Suppressor macrophage treated with lipopolysaccharide for 1 hour (primary cell): Measurements from ENCODE around the gene FAS.
A peak's percentile ranks its signal among the peaks of the same experiment; 100 is the strongest.

Experiments used
- DNase-seq, 3 donors: peaks; one replicate each; pipeline ENCODE4 v3.0.0-alpha.2; 2020 to 2022

FAS gene

DNA sequence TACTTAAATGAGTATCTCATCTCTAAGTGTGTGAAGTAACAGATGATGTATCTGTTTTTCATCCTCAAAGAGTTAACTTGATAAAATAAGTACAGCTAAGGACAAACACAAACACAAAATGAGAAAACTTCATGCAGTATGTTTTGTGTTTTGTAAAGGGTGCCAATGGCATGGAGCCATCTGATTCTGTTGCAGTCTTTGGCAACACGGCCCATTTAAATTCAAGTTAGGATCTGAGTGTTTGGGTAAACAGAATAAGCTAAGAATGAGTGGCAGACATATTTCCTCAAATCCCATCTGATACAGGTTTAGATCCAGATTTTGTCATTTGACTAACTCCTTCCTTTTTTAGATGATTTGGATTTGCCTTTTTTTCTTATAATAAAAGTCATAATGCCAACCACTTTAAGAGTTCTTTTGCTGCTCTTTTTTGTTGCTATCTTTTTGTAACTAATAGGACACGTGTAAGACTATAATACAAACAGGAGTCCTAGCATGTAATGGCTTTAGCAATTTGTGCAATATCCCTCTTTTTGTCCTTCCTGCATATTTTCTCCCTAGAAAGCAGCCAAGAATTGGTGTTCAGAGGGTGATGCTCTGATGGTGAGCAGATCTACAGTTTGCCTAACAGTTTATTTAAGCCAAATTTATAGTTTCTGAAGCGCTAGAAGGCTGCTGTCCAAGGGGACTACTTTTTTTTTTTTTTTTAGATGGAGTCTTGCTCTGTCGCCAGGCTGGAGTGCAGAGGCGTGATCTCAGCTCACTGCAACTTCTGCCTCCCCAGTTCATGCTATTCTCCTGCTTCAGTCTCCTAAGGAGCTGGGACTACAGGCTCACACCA is 19.2 kb upstream of the FAS start:
- DNase-seq: no peak

DNA sequence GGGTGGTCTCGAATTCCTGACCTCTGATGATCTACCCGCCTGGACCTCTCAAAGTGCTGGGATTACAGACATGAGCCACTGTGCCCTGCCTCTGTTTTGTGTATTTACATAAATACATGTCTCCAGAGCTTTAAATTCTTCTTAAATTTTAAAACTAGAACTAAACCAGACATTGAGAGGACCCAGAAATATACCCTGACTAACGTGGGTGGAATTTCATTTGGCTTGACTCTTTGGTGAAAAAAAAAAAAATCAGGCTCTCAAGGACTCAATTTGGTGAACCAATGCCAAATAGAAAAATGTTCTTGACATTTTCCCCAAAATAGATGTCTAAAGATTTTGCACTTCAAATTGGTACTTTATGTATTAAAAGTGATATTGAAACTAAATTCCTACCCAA is 16.6 kb upstream of the FAS start:
- DNase-seq: no peak

DNA sequence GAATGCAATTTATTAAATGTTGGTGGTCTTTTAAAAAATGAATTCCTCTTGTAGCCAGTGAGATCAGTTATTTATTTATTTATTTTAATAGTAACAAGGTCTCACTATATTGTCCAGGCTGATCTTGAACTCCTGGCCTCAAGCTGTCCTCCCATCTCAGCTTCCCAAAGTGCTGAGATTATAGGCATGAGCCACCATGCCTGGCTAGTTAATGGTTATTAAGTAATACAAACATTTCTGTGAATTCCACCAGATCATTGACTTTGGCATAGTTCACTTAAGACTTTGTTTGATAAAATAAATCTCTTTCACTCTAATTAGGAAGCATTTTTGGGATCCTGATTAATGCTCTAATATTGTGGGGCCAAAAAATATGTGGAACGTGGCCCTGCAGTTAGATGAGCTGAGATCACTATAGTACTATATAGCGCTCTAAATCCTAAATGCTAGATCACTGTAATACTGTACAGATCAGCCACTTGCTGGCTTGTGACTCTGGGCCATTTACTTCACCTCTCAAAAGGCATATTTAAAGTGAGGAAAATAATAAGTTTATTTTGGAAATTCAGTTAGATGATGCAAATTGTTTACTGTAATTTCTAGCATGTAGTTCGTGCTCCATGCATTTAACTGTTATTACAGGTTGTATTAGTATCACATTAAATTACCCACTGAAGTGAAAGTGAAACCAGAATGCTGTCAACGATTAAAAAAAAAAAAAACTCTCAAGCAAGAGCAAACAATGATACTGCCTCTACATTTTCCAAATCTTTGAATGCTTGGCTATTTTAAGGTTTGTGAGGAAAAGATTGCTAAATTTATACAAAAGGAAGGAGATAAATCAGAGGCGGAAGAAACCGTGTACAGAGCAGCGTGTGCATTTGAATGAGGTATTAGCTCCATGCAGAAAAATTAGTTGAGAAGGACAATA is 15.9 kb upstream of the FAS start:
- DNase-seq: peak in 2 of 3 donors; percentile 36 to 48

DNA sequence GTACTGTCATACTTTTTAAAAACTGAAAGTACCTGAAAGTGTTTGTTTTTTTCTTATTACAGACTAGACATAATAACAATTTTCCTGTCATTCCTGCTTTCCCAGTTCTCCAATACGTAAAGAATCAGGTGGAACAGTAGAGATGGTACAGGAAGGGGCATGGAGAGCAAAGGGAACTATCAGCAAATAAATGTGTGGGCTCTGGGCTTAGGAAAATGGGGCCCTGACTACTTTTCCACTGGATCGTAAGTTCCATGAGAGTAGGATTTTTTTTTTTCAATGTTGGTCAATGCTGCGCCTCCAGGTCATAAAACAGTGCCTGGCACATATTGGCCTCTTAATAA is 15.2 kb upstream of the FAS start:
- DNase-seq: no peak

DNA sequence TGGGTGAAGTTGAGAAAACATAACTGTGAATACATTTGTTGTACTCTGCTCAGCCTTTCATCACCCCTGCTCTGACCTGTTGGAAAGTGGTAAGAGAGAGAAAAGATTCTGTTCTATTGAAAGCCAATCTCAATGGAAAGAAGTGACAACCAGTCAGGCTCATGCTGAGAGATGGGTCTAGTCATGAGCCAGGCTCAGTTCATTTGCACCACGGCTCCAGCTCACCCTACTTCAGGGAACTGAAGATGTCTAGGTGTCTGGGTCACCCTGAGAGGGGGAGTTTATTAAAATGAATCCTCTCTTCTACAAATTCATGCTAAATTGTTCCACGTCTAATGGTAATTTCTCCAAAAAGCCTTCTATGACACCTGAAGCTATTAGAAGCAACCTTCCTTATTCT is 12.1 kb upstream of the FAS start:
- no peak for DNase-seq

DNA sequence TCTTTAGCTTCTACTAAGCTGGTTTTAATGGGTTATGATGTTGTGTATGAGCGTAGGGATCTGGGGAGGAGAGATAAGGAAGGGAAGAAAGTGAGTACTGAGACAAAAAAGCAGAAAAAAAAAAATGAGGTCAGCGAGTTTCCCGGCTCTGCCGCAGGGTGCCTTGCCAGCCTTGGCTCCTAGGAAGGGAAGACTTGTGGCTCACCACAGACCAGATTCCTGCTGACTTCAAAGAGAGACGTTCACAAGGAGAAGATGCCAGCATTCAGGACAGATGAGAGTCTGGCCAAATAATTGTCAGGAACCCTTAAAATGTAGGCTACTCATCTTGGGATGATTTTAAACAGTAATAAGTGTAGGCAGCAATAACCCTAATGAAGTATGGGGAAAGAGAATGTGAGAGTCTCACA is 11.4 kb upstream of the FAS start:
- DNase-seq: peak; percentile 47 to 51 (median 48)

DNA sequence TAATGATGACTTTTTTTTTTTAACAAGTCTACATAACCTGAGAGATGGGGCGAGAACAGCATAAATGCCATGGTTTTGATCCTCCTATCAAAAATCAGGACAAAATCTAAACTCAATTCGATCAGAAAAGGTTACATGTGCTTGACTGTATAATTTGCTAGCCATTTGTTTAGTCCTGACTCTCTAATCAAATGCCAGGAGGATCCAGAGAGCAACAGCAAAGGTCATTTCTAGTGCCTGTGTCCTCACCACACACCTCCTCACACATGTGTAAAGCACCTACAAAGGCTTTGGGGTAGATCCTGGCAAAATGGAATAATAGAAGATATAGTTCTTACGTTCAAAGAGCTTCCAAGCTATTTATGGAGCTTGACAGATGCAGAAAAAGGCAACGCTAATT is 11.0 kb upstream of the FAS start:
- DNase-seq: no peak

DNA sequence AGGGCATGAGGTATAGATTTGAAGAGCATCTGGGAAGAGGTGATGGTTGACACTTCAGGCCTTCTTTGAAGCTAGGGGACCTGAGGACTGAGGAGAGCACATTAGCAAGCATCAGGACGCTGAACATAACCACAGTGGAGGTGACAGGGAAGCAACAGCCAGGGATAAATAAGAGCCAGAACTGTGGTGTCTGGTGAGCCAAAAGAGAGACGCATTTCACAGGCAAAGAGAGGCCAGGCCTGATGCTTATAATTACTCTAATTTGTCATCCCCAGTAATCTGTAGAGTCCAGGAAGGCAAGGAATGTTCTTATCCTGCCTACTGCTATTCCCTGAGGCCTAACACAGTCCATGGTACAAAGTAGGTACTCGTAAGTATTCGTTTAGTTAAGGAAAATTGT is 10.4 kb upstream of the FAS start:
- DNase-seq: no peak

DNA sequence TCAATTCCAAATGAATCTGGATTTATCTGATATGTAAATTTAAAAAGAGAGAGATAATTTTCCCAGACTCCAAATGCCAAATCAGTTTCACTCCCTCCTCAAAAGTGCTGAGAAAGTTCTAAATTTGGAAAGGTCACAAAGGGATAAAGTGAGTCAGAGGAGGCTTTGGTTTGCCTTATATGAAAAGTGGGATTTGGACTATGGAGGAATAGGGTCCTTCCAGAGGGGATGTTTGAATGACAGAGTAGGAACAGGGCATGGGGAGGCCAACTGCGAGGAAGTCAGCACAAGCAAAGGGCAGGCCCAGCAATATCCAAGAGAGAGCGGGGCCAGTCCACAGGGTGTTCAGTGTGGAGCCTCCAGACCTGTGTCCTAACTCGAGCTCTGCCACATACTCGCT is 9.8 kb upstream of the FAS start:
- no peak for DNase-seq

DNA sequence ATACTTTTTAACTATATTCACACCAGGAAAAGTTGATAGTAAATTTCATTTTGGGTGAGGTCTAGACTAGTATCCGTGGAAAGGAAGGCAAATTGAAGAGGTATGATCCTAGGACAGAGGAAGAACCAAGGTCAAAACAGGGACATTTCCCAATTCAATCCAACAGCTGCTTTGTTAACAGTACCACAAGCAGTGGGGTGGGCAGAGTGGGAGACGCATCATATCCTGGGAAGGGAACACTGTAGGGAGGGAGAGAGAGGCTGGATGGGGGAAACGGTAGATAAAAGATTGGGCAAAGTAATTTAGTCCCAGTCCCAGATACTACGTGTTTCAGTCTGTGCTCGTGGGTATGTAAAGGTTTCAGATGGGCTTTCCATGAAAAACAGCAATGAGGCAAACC is 9.2 kb upstream of the FAS start:
- DNase-seq: no peak

DNA sequence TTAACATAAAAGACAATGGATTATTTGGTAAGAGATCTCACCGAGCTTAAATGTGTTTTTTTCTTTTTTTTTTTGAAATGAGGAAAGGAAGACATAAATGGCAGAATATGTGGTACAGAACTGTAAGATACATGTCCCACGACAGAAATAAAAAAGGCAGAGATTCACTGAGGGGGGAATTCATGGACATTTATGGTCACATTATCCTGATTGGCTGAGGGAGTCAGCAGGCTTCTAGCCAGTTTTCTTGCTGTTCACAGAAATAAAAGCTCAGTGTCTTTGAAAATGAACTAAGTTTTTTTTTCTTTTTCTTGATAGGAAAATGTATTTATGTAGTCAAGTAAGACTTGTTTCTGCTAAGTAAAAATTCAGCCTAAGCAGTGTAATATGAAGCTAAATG is 8.2 kb upstream of the FAS start:
- no peak for DNase-seq

DNA sequence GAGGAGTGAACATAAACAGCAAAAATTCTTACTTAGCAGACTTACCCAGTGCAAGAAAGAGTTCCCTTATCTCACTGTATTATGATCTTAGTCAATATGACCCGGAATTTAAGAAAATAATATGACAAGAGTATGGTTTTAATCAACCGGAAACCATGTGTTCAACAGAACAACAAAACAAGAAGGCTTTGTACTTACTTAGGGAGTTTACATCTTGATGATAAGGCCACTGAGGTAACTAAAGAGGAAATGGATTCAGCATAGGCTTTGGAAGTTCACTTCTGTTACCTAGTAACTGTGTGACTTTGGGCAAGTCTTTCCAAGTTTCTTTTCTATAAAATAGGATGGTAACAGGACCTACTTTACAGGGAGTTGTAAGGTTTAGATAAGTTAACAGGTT is 7.4 kb upstream of the FAS start:
- no peak for DNase-seq

DNA sequence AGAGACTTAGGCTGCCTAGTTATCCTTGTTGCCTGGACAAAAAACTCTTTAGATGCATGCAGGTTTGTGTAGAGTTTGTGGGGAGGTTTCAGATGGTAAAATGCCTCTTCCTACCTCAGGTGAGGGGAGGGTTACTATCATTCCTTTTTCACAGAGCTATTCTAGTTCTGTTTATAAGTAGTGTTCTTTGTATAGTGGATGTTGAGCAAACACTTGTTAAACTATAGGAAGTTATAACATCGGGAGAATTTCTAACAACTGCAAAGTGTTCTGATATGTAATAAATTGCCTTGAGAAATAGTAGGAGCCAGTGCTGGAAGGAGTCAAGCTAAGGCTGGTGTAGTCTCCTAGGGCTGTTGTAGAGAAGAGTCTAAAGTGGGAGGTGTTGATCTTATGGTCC is 6.7 kb upstream of the FAS start:
- DNase-seq: no peak

DNA sequence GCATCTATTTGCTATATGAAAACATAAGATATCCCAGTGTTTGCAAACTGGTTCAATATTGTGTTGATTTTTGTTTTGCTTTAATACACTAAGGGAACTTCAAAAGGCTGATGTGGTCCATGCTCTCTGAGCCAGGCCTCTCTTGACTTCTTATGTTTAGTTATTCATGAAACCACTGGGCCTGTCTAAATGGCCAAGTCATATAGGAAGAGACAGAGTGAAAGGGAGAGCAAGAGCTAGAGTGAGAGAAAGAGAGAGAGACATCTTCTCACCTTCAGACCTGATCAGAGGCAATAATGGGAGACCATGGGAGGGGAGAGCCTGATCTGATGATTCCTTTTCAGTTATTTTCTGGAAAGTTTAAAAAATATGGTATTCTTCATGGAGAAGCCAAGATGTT is 6.1 kb upstream of the FAS start:
- no peak for DNase-seq

DNA sequence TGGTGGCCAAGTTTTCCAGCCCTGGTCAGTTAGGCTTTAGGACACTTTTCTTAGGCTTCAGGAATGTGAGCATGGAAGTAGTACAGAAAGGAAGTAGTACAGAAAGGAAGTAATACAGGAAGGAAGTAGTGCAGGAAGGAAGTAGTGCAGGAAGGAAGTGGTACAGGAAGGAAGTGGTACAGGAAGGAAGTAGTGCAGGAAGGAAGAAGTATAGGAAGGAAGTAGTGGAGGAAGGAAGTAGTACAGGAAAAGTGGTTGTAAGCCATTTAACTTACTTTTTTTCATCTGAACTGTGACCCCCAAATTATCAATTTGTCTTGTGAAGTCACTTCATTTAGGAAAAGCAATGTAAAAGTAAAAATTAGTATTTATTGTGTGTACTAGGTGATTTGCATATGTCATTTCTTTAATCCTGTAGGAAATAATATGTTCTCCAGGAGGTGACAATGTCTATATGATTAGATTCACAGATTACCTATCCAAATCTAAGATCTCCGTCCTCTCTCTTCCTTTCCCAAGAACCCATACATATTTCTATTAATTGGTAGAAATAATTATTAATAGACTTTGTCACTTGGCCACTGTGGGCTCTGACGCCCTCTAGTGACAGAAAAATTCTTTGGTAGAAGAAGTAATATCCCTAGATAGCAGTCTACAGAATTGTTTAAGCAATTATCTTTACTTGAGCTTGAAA is 3.9 kb upstream of the FAS start:
- DNase-seq: peak; percentile 80 to 85 (median 83)

DNA sequence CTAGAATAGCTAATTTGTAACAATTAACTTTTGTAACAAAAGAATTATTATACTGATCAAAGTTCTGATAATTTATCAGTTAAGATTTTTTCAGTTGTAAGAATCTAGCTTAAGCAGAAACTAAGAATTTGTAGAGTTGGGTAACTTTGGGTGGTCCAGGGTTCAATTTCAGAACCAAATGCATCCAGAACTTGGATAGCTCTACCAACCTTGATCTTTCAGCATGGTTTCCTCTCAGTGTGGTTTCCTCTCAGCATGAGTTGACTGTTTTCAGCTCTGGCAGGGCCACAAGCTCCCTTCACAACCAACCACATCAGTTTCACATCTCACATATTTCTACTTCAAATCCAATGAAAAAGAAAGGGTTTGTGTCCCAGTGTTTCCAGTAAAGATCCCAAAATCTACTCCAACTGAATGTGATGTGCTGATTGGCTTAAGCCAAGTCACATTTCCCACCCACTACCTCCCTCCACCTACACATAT is 3.3 kb upstream of the FAS start:
- DNase-seq: no peak

DNA sequence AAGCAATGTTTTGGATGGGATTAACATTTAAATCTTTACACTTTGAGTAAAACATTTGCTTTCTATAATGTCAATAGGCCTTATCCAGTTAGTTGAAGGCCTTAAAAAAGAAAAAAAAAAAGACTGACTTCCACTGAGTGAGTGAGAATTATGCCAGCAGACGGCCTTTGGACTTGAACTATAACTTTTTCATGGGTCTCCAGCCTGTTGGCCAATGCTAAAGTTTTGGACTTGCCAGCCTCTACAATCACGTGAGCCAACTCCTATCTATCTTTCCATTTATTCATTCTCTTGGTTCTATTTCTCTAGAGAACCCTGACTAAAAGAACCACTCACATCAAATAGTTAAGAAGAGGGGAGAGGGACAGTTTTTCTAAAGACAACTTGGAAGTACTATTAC is 2.8 kb upstream of the FAS start:
- DNase-seq: no peak

DNA sequence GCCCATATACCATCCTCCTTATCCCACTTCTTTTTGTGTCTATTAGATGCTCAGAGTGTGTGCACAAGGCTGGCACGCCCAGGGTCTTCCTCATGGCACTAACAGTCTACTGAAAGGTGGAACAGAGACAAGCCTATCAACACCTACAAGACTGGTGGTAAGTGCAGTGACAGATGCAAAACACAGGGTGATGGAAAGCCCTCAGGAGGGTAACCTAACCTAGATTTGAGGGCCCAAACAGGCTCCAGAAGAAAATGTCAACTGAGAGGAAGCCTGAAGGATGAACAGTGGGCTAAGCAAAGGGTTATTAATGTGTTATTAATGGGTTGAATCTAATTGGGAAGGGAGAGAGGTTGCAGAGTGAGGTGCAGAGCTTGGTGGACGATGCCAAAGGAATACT is 1.2 kb upstream of the FAS start:
- no peak for DNase-seq

DNA sequence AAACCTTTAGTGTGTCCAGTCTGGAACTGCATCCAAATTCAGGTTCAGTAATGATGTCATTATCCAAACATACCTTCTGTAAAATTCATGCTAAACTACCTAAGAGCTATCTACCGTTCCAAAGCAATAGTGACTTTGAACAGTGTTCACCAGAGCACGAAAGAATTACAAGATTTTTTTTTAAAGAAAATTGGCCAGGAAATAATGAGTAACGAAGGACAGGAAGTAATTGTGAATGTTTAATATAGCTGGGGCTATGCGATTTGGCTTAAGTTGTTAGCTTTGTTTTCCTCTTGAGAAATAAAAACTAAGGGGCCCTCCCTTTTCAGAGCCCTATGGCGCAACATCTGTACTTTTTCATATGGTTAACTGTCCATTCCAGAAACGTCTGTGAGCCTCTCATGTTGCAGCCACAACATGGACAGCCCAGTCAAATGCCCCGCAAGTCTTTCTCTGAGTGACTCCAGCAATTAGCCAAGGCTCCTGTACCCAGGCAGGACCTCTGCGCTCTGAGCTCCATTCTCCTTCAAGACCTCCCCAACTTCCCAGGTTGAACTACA is 694 bp upstream of the FAS start:
- DNase-seq: peak; percentile 72 to 90 (median 81)

DNA sequence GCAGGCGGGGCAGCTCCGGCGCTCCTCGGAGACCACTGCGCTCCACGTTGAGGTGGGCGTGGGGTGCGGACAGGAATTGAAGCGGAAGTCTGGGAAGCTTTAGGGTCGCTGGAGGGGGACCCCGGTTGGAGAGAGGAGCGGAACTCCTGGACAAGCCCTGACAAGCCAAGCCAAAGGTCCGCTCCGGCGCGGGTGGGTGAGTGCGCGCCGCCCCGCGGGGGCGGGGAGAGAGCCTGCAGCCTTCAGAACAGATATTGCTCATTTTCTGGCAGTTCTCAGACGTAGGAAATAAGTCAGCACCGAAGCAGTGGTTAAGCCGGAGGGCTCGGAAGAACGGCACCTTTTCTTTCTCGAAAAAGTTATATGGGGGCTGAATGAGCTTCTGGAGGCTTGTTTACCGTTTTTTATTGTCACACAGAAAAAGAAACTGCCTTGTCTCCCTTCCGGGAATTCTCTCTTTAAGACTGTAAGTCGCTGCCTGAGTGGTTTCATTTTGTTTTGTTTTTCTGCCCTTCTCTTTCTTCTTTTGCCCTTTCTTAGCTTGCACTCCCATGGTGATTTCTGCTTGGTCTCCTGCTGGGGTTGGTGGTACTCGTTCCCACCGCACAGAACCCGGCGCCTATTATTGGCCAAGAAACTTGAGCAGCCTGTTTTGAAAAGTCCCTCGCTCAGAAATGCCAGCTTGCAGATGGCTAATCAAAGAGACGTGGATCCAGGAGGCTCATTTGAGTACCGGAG is 732 bp downstream of the FAS start:
- DNase-seq: peak; percentile 86 to 93 (median 90)

DNA sequence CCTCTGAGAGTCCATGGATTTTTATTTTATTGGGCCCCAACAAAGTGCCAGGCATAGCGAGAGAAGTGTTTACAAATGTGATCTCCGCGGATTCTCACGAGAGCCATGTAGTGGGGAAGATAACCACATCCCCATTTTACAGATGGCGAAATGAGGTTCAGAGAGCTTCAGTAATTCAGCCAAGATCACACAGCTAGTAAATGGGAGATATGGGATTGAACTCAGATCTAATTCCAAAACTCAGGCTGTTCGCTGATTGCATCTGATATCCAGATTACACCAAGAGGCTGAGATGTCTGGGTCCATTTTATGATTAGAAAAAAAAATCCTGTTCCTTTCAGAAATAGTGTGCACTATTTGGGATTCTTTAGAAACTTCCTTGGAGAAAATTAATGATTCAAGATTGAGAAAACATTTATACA is 1.3 kb downstream of the FAS start:
- peak; percentile 59 to 70 (median 69) for DNase-seq

DNA sequence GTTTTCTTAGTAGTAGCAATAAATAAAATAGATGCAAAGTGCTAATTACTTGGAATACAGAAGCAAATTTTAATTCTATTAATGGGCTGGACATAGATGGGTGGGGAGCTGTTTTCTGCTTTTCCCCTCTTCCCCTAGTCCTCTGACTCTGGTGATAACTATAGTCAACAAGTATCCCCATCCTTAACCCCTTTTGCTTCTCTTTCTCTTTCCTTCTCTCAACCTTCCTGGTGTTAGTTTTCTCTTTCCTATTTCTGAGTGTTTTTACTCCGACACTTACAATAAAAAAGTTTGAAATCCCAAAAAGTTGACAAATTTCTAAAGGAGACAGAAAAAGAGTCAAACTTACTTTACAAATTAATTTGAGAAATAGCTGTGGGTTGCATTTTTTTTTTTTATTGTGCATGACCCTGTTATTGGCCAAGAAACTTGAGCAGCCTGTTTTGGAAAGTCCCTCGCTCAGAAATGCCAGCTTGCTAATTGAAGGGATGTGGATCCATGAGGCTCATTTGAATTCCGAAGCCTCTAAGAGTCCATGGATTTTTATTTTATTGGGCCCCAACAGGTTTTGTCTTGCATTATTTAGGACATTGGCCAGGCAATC is 2.4 kb downstream of the FAS start:
- DNase-seq: peak; percentile 44 to 66 (median 53)
